Thoracic aorta (tissue), 2 donors: Measurements from ENCODE around the gene HUS1B. TPM values are rescaled to one million over a fixed set of nuclear protein-coding genes. Genes with fewer than 3 reads are reported as not detected.

Experiments used
- ATAC-seq: fragments of 150-250 bp; one replicate; pipeline ENCODE4 v1.8.0; 2017; ENCODE audit warnings: low read depth; ENCODE audit not compliant: insufficient number of reproducible peaks, low FRiP score
- DNase-seq: peaks from one replicate; pipeline ENCODE4 v3.0.0-alpha.2; 2020; ENCODE audit warnings: low spot score
- H3K27ac ChIP-seq, 2 donors: fragments of 200-600 bp; sonication (generic); 1 replicate in 1 of 2; 2 replicates in 1 of 2; pipeline ENCODE4 v1.5.1; 2016; ENCODE audit warnings: mild to moderate bottlenecking in 2 of 2, moderate library complexity in 2 of 2
- H3K27me3 ChIP-seq: fragments of 200-600 bp; sonication (generic); replicated peaks from 2 replicates; pipeline ENCODE4 v1.6.0; 2016; ENCODE audit warnings: mild to moderate bottlenecking; ENCODE audit not compliant: insufficient read depth
- H3K36me3 ChIP-seq: fragments of 200-600 bp; sonication (generic); one replicate; pipeline ENCODE4 v1.5.1; 2016
- H3K4me1 ChIP-seq, 2 donors: fragments of 200-600 bp; sonication (generic); 1 replicate in 1 of 2; 2 replicates in 1 of 2; pipeline versions ENCODE4 v1.5.1 to v1.6.0; 2016; ENCODE audit warnings: low read depth in 2 of 2, mild to moderate bottlenecking in 1 of 2; ENCODE audit not compliant: control insufficient read depth in 1 of 2
- H3K4me3 ChIP-seq: fragments of 200-600 bp; sonication (generic); 2 replicates; pipeline ENCODE4 v1.5.1; 2016; ENCODE audit warnings: mild to moderate bottlenecking
- H3K9me3 ChIP-seq: fragments of 200-600 bp; sonication (generic); 2 replicates; pipeline ENCODE4 v1.5.1; 2016
- CTCF ChIP-seq: fragments of 200-600 bp; sonication (generic); IDR thresholded peaks from one replicate; pipeline ENCODE4 v1.5.1; 2019; ENCODE audit warnings: antibody characterized with exemption
- total RNA-seq, 2 donors: library from RNA; depleted of rRNA; stranded (reverse); fragments of >200 nt; gene quantifications; one replicate each; pipeline versions ENCODE4 v1.1.0 to v1.2.3, GENCODE V29; 2016

Gene HUS1B
- total RNA-seq, 2 donors from 2014 or later = 0.71 to 2.6 TPM

- H3K4me1 ChIP-seq = no peaks in the 10 kb centered on the region
- no peak for DNase-seq
- no peak overlapping the region for H3K27ac ChIP-seq
- TF ChIP-seq CTCF = no peak
- ATAC-seq = no peak
- no peak overlapping the region for H3K4me3 ChIP-seq
- H3K36me3 ChIP-seq = peaks cover 10% of the 10 kb centered on the region
- H3K9me3 ChIP-seq = no peaks in the 10 kb centered on the region
- H3K27me3 ChIP-seq = no peaks in the 10 kb centered on the region
Measured at GRCh38 chr6:617456-618100, 39.3 kb downstream of the HUS1B start.

- Histone ChIP-seq H3K36me3 (peaks cover 10% of the 10 kb centered on the region), H3K9me3 (no peaks in the 10 kb centered on the region), H3K4me1 (no peaks in the 10 kb centered on the region), H3K27me3 (no peaks in the 10 kb centered on the region), H3K27ac (no peak overlapping the region), H3K4me3 (no peak overlapping the region)
- ATAC-seq = no peak
- no peak for TF ChIP-seq CTCF
- DNase-seq = no peak
Measured at GRCh38 chr6:613981-614380, 42.9 kb downstream of the HUS1B start.

- ATAC-seq = no peak
- Histone ChIP-seq H3K36me3 (peaks cover 4% of the 10 kb centered on the region), H3K27ac (no peak overlapping the region), H3K4me3 (no peak overlapping the region), H3K27me3 (no peaks in the 10 kb centered on the region), H3K9me3 (no peaks in the 10 kb centered on the region), H3K4me1 (no peaks in the 10 kb centered on the region)
- TF ChIP-seq CTCF = no peak
- no peak for DNase-seq
Measured at GRCh38 chr6:611928-612327, 45.0 kb downstream of the HUS1B start.

- no peak overlapping the region for H3K4me3 ChIP-seq
- no peaks in the 10 kb centered on the region for H3K4me1 ChIP-seq
- no peaks in the 10 kb centered on the region for H3K27me3 ChIP-seq
- ATAC-seq = no peak
- H3K36me3 ChIP-seq = peaks cover 4% of the 10 kb centered on the region
- H3K27ac ChIP-seq = no peak overlapping the region
- no peak for TF ChIP-seq CTCF
- H3K9me3 ChIP-seq = no peaks in the 10 kb centered on the region
- DNase-seq = no peak
Measured at GRCh38 chr6:610882-611281, 46.0 kb downstream of the HUS1B start.

GRCh38 chr6:609905-610304 is 47.0 kb downstream of the HUS1B start:
- H3K27me3 ChIP-seq = no peaks in the 10 kb centered on the region
- no peak for ATAC-seq

More at GRCh38 chr6:609905-610304, 47.0 kb downstream of the HUS1B start:
- no peak overlapping the region for H3K27ac ChIP-seq
- no peaks in the 10 kb centered on the region for H3K4me1 ChIP-seq
- no peaks in the 10 kb centered on the region for H3K36me3 ChIP-seq
- H3K9me3 ChIP-seq = no peaks in the 10 kb centered on the region
- H3K4me3 ChIP-seq = no peak overlapping the region
- no peak for TF ChIP-seq CTCF
- no peak for DNase-seq
